GM12875 (cell line): Measurements from ENCODE around the gene UTRN.

Experiments used
- H3K4me3 ChIP-seq: one replicate; pipeline ENCODE4 v1.5.1; 2011; ENCODE audit warnings: low read depth, low read length, control low read depth
- CTCF ChIP-seq: IDR thresholded peaks from 2 replicates; pipeline ENCODE4 v1.5.1; 2011; ENCODE audit warnings: low read depth, mild to moderate bottlenecking, control low read depth, inconsistent platforms, low read length, moderate library complexity, borderline replicate concordance; ENCODE audit not compliant: insufficient read depth

Gene UTRN

DNA sequence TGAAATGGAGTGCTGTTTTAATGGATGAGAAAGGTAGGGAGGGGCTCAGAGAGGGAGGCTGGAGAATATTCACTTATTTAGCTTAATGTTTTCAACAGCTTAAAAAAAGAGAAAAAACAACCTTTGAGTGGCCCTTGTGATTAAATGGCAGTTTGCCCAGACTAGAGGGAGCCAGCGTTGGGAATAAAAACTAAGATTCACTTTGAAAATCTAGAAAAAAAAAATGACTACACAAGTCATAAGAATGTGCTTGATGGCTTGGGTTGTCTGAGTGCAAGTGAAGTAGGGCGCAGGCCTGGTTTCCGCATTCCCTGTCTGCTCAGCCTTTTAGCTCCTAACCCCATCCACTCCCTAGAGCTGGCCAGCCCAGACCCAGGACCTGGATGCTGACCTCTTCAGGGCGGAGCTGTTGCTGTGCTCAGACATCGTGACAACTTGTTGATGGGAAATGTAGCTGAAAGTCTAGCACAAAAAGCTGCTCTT lies 28.9 kb downstream of the UTRN start:
- H3K4me3 ChIP-seq, result no peak overlapping the region
- TF ChIP-seq CTCF, result no peak

DNA sequence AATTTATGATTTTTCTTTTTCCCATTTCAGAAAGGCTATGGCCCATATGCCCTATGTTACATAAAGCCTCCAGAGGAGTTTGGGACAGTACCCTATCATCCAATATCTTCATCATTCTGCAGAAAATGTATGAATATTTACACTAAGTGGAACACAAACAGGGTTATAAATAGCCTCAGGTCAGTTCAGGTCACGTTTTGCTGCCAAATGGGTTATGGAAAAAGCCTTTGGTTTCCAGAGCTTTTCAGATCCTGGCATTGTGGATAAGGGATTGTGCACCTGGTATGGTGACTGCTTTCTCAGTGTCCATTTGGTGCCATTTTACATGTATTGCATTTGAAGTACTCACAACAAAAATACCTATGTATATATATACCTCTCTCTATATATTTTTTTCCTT lies 29.4 kb downstream of the UTRN start:
- no peak for TF ChIP-seq CTCF
- H3K4me3 ChIP-seq, result no peak overlapping the region

DNA sequence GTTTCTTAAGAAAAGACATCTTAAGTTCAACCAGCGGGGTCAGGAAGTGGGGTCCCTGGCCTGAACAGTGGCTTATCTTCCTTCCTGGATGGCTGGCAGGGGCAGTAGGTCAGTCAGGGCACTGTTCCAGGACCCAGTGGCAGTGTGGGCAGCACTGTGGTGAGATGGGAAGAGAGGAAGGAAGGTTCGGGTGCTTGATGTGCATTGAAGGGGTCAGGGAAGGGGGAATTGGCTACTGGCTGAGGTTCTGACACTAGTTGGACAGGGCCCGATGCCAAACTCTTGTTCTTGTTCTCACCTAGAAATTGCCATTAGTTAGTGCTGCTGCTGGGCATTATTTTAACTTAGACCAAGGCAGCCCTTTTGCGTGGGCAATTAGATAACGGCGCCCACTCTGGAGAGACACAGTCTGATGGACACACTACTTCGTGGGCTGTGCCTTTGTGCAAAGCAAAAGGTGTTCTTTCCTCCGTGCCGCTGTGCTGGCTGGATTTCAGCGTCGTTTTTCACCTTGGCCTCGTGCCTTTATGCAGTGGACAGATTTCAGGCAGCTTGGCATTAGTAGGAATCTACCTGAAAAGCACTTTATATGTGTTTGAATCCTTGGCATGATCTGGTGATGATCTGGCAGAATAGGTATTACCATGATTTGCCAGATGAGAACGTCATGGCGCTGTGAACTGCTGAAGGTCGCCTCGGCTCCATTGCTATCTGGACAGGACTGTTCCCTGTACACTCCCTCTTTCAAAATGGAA lies 30.3 kb downstream of the UTRN start:
- H3K4me3 ChIP-seq, result no peak overlapping the region
- TF ChIP-seq CTCF, result no peak

DNA sequence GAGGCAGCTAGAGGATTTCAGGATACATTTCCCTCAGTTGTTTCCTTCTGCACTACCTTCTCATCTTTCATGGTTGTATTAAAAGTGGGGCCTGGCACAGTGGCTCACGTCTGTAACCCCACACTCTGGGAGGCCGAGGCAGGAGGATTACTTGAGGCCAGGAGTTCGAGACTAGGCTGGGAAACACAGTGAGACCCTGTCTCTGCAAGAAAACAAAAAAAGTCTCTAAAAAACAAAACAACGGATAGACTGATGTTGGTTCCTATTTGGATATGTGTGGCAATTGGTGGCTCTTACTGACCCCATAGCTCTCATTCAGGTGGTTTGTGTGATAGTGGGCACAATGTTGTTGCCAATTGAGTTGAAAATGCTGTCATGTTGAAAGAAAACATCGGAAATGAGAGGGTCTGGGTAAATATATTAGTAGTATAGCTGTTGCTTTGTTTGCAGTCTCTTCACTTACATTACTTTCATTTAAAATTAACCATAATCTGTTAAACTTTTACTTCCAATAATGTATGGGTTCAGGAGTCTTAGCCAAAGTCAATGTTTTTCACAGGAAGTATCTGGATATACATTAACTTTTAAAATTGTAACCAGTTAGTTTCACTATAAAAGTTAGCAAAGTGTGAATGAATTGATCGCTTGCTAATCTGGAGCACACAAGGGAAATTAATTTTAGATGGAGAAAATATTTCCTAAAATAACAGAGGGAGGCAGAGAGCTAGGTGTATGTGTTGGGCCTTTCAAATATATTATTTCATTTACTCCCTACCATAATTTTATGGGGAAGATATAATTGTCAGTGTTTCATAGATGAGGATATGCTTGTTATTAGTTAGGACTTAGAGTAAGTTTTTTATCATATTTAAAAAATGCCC lies 31.1 kb downstream of the UTRN start:
- no peak for TF ChIP-seq CTCF
- no peak overlapping the region for H3K4me3 ChIP-seq

DNA sequence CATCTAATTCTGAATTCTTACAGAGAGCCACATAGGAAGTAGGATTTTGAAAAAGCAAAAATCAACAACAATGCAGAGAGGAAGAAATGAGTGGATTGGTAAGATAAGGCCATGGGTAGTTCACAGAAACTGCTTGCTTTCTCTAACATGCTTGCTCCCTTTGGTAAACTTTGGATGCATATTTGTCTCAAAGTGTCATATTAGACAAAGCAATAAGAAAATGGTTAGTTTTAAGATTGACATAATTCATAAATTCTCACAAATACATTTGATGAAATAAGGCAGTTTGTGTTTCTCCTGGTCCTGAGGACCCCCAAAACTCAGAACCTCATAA lies 31.7 kb downstream of the UTRN start:
- TF ChIP-seq CTCF, result no peak
- H3K4me3 ChIP-seq, result no peak overlapping the region

- H3K4me3 ChIP-seq, result no peak overlapping the region
- no peak for TF ChIP-seq CTCF
These were observed 32.6 kb downstream of the UTRN start for GRCh38 chr6:144317736-144318135.
